SIG-M5 treated with dmso at 0.1 percent for 504 hours (cell line): Measurements from ENCODE around the gene CPN2.

Source experiments
- DNase-seq: peaks from one replicate; lab custom pipeline; 2025; ENCODE audit not compliant: unreplicated experiment; lab: John Stamatoyannopoulos, UW

The CPN2 gene

GRCh38 chr3:194382196-194382891 lies 31.2 kb upstream of the CPN2 start:
- no peak for DNase-seq

GRCh38 chr3:194381460-194381875 lies 30.3 kb upstream of the CPN2 start:
- DNase-seq, result no peak

GRCh38 chr3:194380326-194380725 lies 29.2 kb upstream of the CPN2 start:
- no peak for DNase-seq

- DNase-seq, result no peak
These were observed 28.5 kb upstream of the CPN2 start for GRCh38 chr3:194379651-194380050.

- no peak for DNase-seq
These were observed 28.1 kb upstream of the CPN2 start for GRCh38 chr3:194379231-194379630.

- DNase-seq, result no peak
These were observed 26.6 kb upstream of the CPN2 start for GRCh38 chr3:194377708-194378107.

GRCh38 chr3:194376241-194376560 lies 25.1 kb upstream of the CPN2 start:
- DNase-seq, result no peak

GRCh38 chr3:194375473-194376240 lies 24.5 kb upstream of the CPN2 start:
- no peak for DNase-seq

GRCh38 chr3:194374935-194375334 lies 23.8 kb upstream of the CPN2 start:
- no peak for DNase-seq

- no peak for DNase-seq
These were observed 22.8 kb upstream of the CPN2 start for GRCh38 chr3:194373899-194374298.

- DNase-seq, result no peak
These were observed 21.9 kb upstream of the CPN2 start for GRCh38 chr3:194373028-194373427.

GRCh38 chr3:194370753-194371152 lies 19.6 kb upstream of the CPN2 start:
- peak; percentile 21 for DNase-seq

GRCh38 chr3:194369522-194370279 lies 18.6 kb upstream of the CPN2 start, which contains the start of gene LRRC15:
TSS of gene LRRC15 (minus strand) at chr3:194369743. CDS start at chr3:194361043, 8,700 bp downstream.
- DNase-seq, result no peak

- no peak for DNase-seq
These were observed 17.8 kb upstream of the CPN2 start for GRCh38 chr3:194368918-194369317.

- no peak for DNase-seq
These were observed 17.1 kb upstream of the CPN2 start for GRCh38 chr3:194367992-194368841.

GRCh38 chr3:194365978-194366490 lies 14.9 kb upstream of the CPN2 start:
- DNase-seq, result no peak

GRCh38 chr3:194365526-194365925 lies 14.4 kb upstream of the CPN2 start:
- no peak for DNase-seq

- DNase-seq, result no peak
These were observed 13.7 kb upstream of the CPN2 start for GRCh38 chr3:194364652-194365434.

- DNase-seq, result no peak
These were observed 13.2 kb upstream of the CPN2 start for GRCh38 chr3:194364314-194364651.

GRCh38 chr3:194360568-194360967 lies 9.4 kb upstream of the CPN2 start:
- no peak for DNase-seq
